Measurements from ENCODE around the gene PKP2.

Gene PKP2

DNA sequence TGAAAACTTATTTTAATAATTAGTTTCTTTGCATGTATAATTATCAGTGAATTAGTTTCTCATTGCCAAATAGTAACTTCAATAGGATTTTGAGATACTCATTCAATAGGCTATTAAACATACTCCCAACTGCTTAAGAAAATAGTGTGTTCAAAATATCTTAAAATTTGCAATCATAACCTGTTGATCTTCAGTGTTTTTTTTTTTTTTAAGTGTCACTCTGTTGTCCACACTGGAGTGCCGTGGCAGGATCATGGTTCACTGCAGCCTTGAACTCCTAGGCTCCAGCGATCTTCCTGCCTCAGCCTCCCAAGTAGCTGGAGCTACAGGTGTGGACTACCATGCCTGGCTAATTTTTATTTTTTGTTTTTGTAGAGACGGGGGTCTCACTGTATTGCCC is 139.4 kb downstream of the PKP2 start:
- no peak overlapping the region for H3K4me3 ChIP-seq (ENCODE audit: low read depth, low read length)
- in situ Hi-C loops (cut with HindIII; ENCODE audit: low sequenced_read_pairs), result no loop called here
- TF ChIP-seq, protein P1, sequence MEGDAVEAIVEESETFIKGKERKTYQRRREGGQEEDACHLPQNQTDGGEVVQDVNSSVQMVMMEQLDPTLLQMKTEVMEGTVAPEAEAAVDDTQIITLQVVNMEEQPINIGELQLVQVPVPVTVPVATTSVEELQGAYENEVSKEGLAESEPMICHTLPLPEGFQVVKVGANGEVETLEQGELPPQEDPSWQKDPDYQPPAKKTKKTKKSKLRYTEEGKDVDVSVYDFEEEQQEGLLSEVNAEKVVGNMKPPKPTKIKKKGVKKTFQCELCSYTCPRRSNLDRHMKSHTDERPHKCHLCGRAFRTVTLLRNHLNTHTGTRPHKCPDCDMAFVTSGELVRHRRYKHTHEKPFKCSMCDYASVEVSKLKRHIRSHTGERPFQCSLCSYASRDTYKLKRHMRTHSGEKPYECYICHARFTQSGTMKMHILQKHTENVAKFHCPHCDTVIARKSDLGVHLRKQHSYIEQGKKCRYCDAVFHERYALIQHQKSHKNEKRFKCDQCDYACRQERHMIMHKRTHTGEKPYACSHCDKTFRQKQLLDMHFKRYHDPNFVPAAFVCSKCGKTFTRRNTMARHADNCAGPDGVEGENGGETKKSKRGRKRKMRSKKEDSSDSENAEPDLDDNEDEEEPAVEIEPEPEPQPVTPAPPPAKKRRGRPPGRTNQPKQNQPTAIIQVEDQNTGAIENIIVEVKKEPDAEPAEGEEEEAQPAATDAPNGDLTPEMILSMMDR (IDR thresholded peaks at IDR 0.05; ENCODE audit: low read depth, low read length), result no peak
- DNase-seq (ENCODE audit: low read depth, low spot score), result no peak

DNA sequence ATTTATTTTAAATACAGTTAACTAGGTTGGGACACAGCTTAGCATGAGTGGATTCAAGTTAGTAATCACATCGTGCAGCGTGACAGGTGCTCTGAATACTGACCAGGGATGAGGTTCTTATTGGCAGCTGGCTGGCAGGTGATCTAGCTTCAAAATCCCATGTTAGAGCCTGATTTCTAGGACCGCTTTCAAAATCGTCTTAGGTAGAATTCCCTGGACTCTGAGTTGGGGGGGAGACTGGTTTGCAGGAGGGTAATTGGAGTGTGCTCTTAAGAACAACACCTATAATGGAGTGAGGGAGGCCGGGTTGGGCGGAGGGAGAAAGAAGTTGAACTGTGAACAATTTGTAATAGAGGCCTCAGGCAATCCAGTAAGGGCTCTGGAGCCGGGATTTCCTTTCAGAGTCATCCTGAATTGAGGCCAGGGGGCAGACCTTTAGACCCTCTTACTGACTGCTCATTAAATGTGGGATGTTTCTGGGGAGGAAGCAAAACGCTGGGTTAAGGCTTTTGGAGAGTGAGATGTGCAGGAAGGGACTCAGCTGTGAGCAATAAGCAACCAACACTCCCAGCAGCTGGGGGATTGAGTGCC is 140.0 kb downstream of the PKP2 start:
- no peak overlapping the region for H3K4me3 ChIP-seq (ENCODE audit: low read depth, low read length)
- TF ChIP-seq, protein P1 (IDR thresholded peaks at IDR 0.05; ENCODE audit: low read depth, low read length), result no peak
- DNase-seq (ENCODE audit: low read depth, low spot score), result no peak
- in situ Hi-C loops (cut with HindIII; ENCODE audit: low sequenced_read_pairs), result no loop called here

DNA sequence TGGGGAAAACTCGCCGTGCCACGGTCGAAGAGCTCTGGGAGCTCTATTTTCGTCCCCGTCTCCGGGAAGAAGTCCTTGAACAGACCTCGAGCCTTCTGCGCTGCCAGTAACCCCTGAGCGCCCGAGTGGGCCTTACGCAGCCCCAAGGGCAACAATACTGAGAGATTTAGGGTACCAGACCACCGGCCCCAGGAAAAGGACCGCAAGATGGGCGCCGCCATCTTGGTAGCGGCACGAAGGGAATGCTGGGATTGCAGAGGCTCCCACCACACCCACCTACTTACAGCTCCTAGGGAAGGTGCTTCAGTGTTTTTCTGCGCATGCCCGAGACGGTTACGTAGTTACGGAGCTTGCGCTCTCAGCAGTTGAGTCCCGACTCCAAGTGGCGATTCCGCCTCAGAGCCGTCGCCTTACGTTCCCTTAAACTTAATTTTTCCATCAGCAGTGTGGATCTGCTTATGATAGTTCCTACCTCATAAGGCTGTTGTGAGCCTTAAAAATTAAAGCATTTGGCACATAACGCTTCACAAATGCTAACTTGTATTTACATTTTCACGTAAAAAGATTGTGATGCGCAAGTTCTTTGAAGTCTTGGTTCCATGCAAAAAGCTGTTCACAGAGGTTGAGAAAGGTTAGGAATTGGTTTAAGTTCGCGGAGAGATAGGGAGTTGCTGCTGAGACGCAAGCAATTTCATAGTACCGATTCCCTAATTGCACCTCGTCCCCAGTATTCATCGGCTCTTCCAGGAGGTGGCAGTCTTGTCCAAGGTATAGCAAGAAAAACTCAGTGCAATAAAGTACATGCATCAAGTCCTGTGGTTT is 140.7 kb downstream of the PKP2 start, which contains the start of gene YARS2:
TSS of gene YARS2 (minus strand) at position 244 of the 822 bp plus-strand sequence. CDS start at position 221, 23 bp downstream.
- peak within 1 kb of the TSS; percentile 100 for H3K4me3 ChIP-seq (ENCODE audit: low read depth, low read length)
- TF ChIP-seq, protein P1 (IDR thresholded peaks at IDR 0.05; ENCODE audit: low read depth, low read length), result peak; percentile 77
- DNase-seq (ENCODE audit: low read depth, low spot score), result peak; percentile 98
- in situ Hi-C loops (cut with HindIII; ENCODE audit: low sequenced_read_pairs), result no loop called here

DNA sequence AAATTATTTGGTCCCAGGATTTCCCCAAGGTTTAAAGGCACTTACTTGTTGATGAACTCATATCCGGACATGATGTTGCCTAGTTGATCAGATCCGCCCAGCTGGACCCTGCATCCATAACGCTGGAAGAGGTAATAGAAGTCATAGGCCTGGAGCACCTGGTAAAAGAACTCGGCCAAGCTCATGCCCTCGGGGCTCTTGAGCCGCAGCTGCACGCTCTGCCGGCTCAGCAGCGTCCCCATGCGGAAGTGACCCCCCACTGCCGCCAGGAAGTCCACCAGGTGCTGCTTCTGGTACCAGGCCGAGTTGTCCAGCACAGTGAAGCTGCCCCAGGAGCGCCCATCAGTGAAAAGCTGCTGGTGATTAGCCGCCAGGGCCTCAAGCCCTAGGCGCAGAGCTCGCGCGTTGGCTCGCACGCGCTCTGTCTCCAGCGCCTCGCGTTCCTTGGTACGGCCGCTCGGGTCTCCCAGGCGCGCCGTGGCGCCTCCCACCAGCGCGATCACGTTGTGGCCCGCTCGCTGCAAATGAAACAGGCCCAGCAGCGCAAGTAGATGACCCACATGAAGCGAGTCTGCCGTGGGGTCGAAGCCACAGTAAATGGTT is 141.4 kb downstream of the PKP2 start:
- in situ Hi-C loops (cut with HindIII; ENCODE audit: low sequenced_read_pairs), result no loop called here
- DNase-seq (ENCODE audit: low read depth, low spot score), result peak; percentile 79
- TF ChIP-seq, protein P1 (IDR thresholded peaks at IDR 0.05; ENCODE audit: low read depth, low read length), result peak; percentile 89
- H3K4me3 ChIP-seq (ENCODE audit: low read depth, low read length), result peak overlapping the region; percentile 100

DNA sequence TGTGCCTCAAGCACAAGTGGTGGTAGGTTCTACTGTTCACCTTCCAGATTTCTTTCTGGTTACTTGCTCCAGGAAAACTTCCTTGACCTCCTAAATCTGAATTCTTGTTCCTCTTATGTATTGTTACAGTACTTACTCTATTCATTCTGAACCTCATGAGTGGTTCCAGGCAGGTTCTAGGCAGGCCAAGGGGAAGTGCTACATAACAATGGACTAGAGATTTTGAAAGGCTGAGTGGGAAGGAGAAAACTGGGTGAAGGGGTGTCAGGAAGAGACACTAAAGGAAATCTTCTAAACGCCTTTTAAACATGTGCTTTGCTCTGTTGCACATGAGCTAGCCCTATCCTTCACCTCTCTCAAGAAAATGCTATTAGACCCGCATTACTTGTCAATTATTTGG is 142.5 kb downstream of the PKP2 start:
- no peak for DNase-seq (ENCODE audit: low read depth, low spot score)
- H3K4me3 ChIP-seq (ENCODE audit: low read depth, low read length), result peak overlapping the region; percentile 100
- in situ Hi-C loops (cut with HindIII; ENCODE audit: low sequenced_read_pairs), result no loop called here
- TF ChIP-seq, protein P1 (IDR thresholded peaks at IDR 0.05; ENCODE audit: low read depth, low read length), result no peak

DNA sequence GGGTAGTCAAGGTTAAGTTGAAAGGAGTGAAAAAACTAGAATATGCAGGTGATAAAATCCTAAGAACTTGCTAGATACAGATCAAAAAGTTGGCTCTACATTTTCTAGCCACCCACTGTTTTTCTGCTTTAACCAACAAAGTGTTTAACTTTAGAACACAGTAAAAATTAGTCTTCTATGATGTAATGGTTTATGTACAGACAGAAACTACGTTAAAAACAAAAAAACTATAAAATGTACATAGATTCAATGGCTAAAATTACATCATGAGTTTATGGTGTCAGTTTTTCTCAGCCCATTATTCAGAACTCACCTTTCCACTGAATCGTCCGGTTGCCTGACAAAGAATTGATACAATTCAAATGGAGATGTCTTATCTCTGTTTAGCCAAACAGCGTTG is 143.0 kb downstream of the PKP2 start:
- no peak overlapping the region for H3K4me3 ChIP-seq (ENCODE audit: low read depth, low read length)
- in situ Hi-C loops (cut with HindIII; ENCODE audit: low sequenced_read_pairs), result no loop called here
- TF ChIP-seq, protein P1 (IDR thresholded peaks at IDR 0.05; ENCODE audit: low read depth, low read length), result no peak
- no peak for DNase-seq (ENCODE audit: low read depth, low spot score)

Data from astrocyte of the spinal cord (primary cell).